ENCODE results near the gene ACAN. TPM values are rescaled to one million over a fixed set of nuclear protein-coding genes. Genes with fewer than 3 reads are reported as not detected.

ACAN gene
- total and polyA plus RNA-seq, 2 donors (not counting 3 experiments of a cell fraction or from before 2014, with no cell fraction given), result not detected

DNA sequence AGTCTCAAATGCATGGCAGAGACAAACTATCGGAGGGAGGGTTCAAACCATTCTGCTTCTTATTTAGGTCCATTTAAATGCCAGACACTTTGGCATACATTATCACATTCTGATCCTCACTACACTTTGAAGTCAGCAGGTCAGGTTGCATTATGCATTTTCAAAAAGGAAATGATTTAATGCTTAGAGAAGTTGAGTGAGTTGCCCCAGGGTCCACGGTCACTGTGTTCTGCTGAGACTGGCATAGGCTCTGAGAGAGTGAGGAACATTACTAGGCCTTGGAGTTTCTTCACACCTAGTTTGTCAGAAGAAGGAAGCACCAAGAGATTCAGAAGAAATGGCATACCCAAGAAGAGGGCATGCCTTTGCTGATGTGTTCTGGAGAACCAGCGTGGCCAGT is 46.3 kb upstream of the ACAN start:
- Histone ChIP-seq H3K9ac (replicated peaks; ENCODE audit: extremely low read depth, insufficient read depth, low read length) (no peak overlapping the region), H3K4me3 (replicated peaks in 1 of 3; ENCODE audit: insufficient read depth in 1 of 3, low read depth in 1 of 3, low read length in 3 of 3) (no peak overlapping the region), H4K20me1 (replicated peaks; ENCODE audit: control insufficient read depth, extremely low read depth, insufficient read depth, low read length) (no peaks in the 10 kb centered on the region), H3K4me1 (ENCODE audit: control insufficient read depth, extremely low read depth, insufficient read depth, low read length) (no peaks in the 10 kb centered on the region), H3K27me3 (ENCODE audit: control insufficient read depth in 2 of 2, insufficient read depth in 2 of 2, low read length in 2 of 2) (no peaks in the 10 kb centered on the region), H3K9me3 (replicated peaks; ENCODE audit: control insufficient read depth, insufficient read depth, low read length) (no peaks in the 10 kb centered on the region), H3K9me1 (replicated peaks; ENCODE audit: control insufficient read depth, extremely low read depth, insufficient read depth, low read length) (no peaks in the 10 kb centered on the region), H3K79me2 (ENCODE audit: control insufficient read depth, insufficient read depth, low read length) (no peaks in the 10 kb centered on the region), H3K4me2 (ENCODE audit: insufficient read depth, low read length) (no peak overlapping the region), H3K27ac (ENCODE audit: insufficient read depth, low read depth, low read length) (no peak overlapping the region), H3K36me3 (ENCODE audit: control insufficient read depth in 2 of 2, extremely low read depth in 1 of 2, insufficient read depth in 2 of 2, low read length in 2 of 2) (no peaks in the 10 kb centered on the region), H2AFZ (ENCODE audit: low read depth, low read length) (no peak overlapping the region)
- POLR2A ChIA-PET, result no interaction called here
- TF ChIP-seq FOS (IDR thresholded peaks at IDR 0.05; ENCODE audit: borderline replicate concordance, insufficient read depth, low read length), result no peak
- no peak for TF ChIP-seq POLR2AphosphoS5 (IDR thresholded peaks at IDR 0.05; ENCODE audit: insufficient read depth, low read depth, low read length)
- no peak for TF ChIP-seq MYC (IDR thresholded peaks at IDR 0.05; ENCODE audit: low read depth, low read length)
- TF ChIP-seq, protein P1, sequence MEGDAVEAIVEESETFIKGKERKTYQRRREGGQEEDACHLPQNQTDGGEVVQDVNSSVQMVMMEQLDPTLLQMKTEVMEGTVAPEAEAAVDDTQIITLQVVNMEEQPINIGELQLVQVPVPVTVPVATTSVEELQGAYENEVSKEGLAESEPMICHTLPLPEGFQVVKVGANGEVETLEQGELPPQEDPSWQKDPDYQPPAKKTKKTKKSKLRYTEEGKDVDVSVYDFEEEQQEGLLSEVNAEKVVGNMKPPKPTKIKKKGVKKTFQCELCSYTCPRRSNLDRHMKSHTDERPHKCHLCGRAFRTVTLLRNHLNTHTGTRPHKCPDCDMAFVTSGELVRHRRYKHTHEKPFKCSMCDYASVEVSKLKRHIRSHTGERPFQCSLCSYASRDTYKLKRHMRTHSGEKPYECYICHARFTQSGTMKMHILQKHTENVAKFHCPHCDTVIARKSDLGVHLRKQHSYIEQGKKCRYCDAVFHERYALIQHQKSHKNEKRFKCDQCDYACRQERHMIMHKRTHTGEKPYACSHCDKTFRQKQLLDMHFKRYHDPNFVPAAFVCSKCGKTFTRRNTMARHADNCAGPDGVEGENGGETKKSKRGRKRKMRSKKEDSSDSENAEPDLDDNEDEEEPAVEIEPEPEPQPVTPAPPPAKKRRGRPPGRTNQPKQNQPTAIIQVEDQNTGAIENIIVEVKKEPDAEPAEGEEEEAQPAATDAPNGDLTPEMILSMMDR (IDR thresholded peaks at IDR 0.05; ENCODE audit: extremely low read depth in 1 of 2, insufficient read depth in 1 of 2, low read depth in 1 of 2, low read length in 2 of 2), result no peak
- no peak for TF ChIP-seq POLR2A (IDR thresholded peaks at IDR 0.05; ENCODE audit: low read depth, low read length)
- TF ChIP-seq GATA2 (IDR thresholded peaks at IDR 0.05; ENCODE audit: insufficient read depth, insufficient read length, low read depth, low read length), result no peak
- TF ChIP-seq JUN (IDR thresholded peaks at IDR 0.05; ENCODE audit: borderline replicate concordance, insufficient read depth, insufficient read length, low read depth), result no peak
- intact Hi-C loops (cut with micrococcal nuclease), result no loop called here
- CTCF ChIA-PET, result no interaction called here
- dilution Hi-C loops (cut with MboI; ENCODE audit: extremely low pct_ligation_motif_present, low sequenced_read_pairs), result no loop called here
- DNase-seq (ENCODE audit: low read depth, low spot score) (no peak), FAIRE-seq (no peak)
- no TSS peak for BruUV-seq (replicated peaks)

DNA sequence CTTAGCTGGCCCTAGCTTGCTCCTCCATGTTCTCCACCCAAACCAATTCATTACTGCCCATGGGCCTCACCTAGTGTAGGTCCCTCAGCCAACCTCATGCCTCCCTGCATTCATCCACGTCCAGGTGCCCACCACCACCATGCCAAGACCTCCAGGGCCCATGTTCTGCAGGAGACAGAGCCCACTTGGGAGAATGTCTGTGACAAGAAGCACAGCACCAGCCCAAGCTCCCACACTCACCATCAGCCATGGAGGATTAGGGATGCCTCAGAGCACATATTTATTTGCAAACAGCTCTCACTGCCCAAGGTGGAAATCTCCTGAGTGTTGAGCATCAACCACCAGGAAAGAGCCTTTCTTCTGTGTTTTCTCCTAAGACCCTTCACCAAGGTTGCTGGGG is 43.4 kb upstream of the ACAN start:
- ChIA-PET CTCF (no interaction called here), POLR2A (no interaction called here)
- Histone ChIP-seq H2AFZ (ENCODE audit: low read depth, low read length) (no peak overlapping the region), H3K27ac (ENCODE audit: insufficient read depth, low read depth, low read length) (no peak overlapping the region), H3K4me2 (ENCODE audit: insufficient read depth, low read length) (no peak overlapping the region), H3K79me2 (ENCODE audit: control insufficient read depth, insufficient read depth, low read length) (no peaks in the 10 kb centered on the region), H3K36me3 (ENCODE audit: control insufficient read depth in 2 of 2, extremely low read depth in 1 of 2, insufficient read depth in 2 of 2, low read length in 2 of 2) (no peaks in the 10 kb centered on the region), H4K20me1 (replicated peaks; ENCODE audit: control insufficient read depth, extremely low read depth, insufficient read depth, low read length) (no peaks in the 10 kb centered on the region), H3K4me1 (ENCODE audit: control insufficient read depth, extremely low read depth, insufficient read depth, low read length) (no peaks in the 10 kb centered on the region), H3K4me3 (replicated peaks in 1 of 3; ENCODE audit: insufficient read depth in 1 of 3, low read depth in 1 of 3, low read length in 3 of 3) (no peak overlapping the region), H3K9me3 (replicated peaks; ENCODE audit: control insufficient read depth, insufficient read depth, low read length) (no peaks in the 10 kb centered on the region), H3K9ac (replicated peaks; ENCODE audit: extremely low read depth, insufficient read depth, low read length) (no peak overlapping the region), H3K27me3 (ENCODE audit: control insufficient read depth in 2 of 2, insufficient read depth in 2 of 2, low read length in 2 of 2) (no peaks in the 10 kb centered on the region), H3K9me1 (replicated peaks; ENCODE audit: control insufficient read depth, extremely low read depth, insufficient read depth, low read length) (no peaks in the 10 kb centered on the region)
- intact Hi-C loops (cut with micrococcal nuclease), result no loop called here
- dilution Hi-C loops (cut with MboI; ENCODE audit: extremely low pct_ligation_motif_present, low sequenced_read_pairs), result no loop called here
- FAIRE-seq (no peak), DNase-seq (ENCODE audit: low read depth, low spot score) (no peak)
- BruUV-seq (replicated peaks), result no TSS peak
- no peak for TF ChIP-seq POLR2AphosphoS5 (IDR thresholded peaks at IDR 0.05; ENCODE audit: insufficient read depth, low read depth, low read length)
- no peak for TF ChIP-seq POLR2A (IDR thresholded peaks at IDR 0.05; ENCODE audit: low read depth, low read length)
- no peak for TF ChIP-seq JUN (IDR thresholded peaks at IDR 0.05; ENCODE audit: borderline replicate concordance, insufficient read depth, insufficient read length, low read depth)
- TF ChIP-seq, protein P1 (IDR thresholded peaks at IDR 0.05; ENCODE audit: extremely low read depth in 1 of 2, insufficient read depth in 1 of 2, low read depth in 1 of 2, low read length in 2 of 2), result no peak
- TF ChIP-seq, protein P2, sequence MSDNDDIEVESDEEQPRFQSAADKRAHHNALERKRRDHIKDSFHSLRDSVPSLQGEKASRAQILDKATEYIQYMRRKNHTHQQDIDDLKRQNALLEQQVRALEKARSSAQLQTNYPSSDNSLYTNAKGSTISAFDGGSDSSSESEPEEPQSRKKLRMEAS (IDR thresholded peaks at IDR 0.05; ENCODE audit: insufficient read depth, insufficient read length), result no peak
- TF ChIP-seq MYC (IDR thresholded peaks at IDR 0.05; ENCODE audit: low read depth, low read length), result no peak
- no peak for TF ChIP-seq EZH2 (IDR thresholded peaks at IDR 0.05; ENCODE audit: borderline replicate concordance, low read depth, low read length, severe bottlenecking)
- no peak for TF ChIP-seq GATA2 (IDR thresholded peaks at IDR 0.05; ENCODE audit: insufficient read depth, insufficient read length, low read depth, low read length)
- no peak for TF ChIP-seq FOS (IDR thresholded peaks at IDR 0.05; ENCODE audit: borderline replicate concordance, insufficient read depth, low read length)
